SU-DHL-6 (cell line): ENCODE measurements around the gene PMP22.

ENCODE experiments used
- H2AFZ ChIP-seq: fragments of 200-600 bp; sonication (generic); 2 replicates; pipeline ENCODE4 v1.6.1; 2014; ENCODE audit warnings: low read depth, mild to moderate bottlenecking, moderate library complexity, mixed read lengths, antibody characterized with exemption, low read length; ENCODE audit not compliant: severe bottlenecking
- H3F3A ChIP-seq: fragments of 200-600 bp; shearing (Covaris generic); 2 replicates; pipeline ENCODE4 v1.6.0; 2016; ENCODE audit warnings: antibody characterized with exemption, mild to moderate bottlenecking; ENCODE audit not compliant: insufficient read depth
- H3K27ac ChIP-seq: fragments of 200-600 bp; sonication (generic); 2 replicates; pipeline ENCODE4 v1.5.1; 2016; ENCODE audit warnings: low read depth, mild to moderate bottlenecking, low read length, moderate library complexity, mixed read lengths
- H3K27me3 ChIP-seq: fragments of 200-600 bp; sonication (generic), shearing (Covaris generic); 2 replicates; pipeline ENCODE4 v1.6.0; 2014; ENCODE audit warnings: mild to moderate bottlenecking, low read length
- H3K36me3 ChIP-seq: fragments of 200-600 bp; sonication (generic); 2 replicates; pipeline ENCODE4 v1.6.1; 2014; ENCODE audit warnings: mild to moderate bottlenecking, low read length, mixed read lengths
- H3K4me2 ChIP-seq: fragments of 300-600, 200-600 bp; shearing (Covaris generic), sonication (generic); 2 replicates; pipeline ENCODE4 v1.6.0; 2014; ENCODE audit warnings: low read length, low read depth, mild to moderate bottlenecking; ENCODE audit not compliant: poor library complexity, severe bottlenecking
- H3K4me3 ChIP-seq: fragments of 200-600 bp; sonication (generic); 2 replicates; pipeline ENCODE4 v1.5.1; 2014; ENCODE audit warnings: antibody characterized with exemption, low read length, mild to moderate bottlenecking, mixed read lengths; ENCODE audit not compliant: insufficient read depth, poor library complexity, severe bottlenecking
- H3K79me2 ChIP-seq: fragments of 200-600 bp; sonication (generic); 2 replicates; pipeline ENCODE4 v1.6.1; 2014; ENCODE audit warnings: mild to moderate bottlenecking, low read length, moderate library complexity; ENCODE audit not compliant: insufficient read depth
- H3K9ac ChIP-seq: fragments of 200-600 bp; sonication (generic); 2 replicates; pipeline ENCODE4 v1.7.0; 2014; ENCODE audit warnings: mild to moderate bottlenecking, low read length
- H3K9me2 ChIP-seq: fragments of 200-600 bp; sonication (generic); replicated peaks from 2 replicates; pipeline ENCODE4 v1.6.1; 2014; ENCODE audit warnings: low read length; ENCODE audit not compliant: insufficient read depth
- H3K9me3 ChIP-seq: fragments of 200-600 bp; sonication (generic); 2 replicates; pipeline ENCODE4 v1.6.1; 2014; ENCODE audit warnings: low read length, mixed read lengths; ENCODE audit not compliant: insufficient read depth
- H4K20me1 ChIP-seq: fragments of 200-600 bp; sonication (generic); 2 replicates; pipeline ENCODE4 v1.6.1; 2014; ENCODE audit warnings: low read depth, mild to moderate bottlenecking, antibody characterized with exemption, low read length, moderate library complexity, mixed read lengths
- CTCF ChIP-seq: fragments of 200-600 bp; sonication (generic); IDR thresholded peaks from one replicate; pipeline ENCODE4 v1.5.1; 2017; ENCODE audit warnings: antibody characterized with exemption, mild to moderate bottlenecking, low read length, moderate library complexity; ENCODE audit not compliant: insufficient read depth, poor library complexity, severe bottlenecking
- EZH2phosphoT487 ChIP-seq: fragments of 200-600 bp; sonication (generic), shearing (Covaris generic); conservative IDR thresholded peaks from 2 replicates; pipeline ENCODE4 v1.6.1; 2018; ENCODE audit warnings: mild to moderate bottlenecking, antibody characterized with exemption, low read length, moderate library complexity, mixed read lengths

The PMP22 gene

GRCh38 chr17:15265131-15265530 is at the start of gene PMP22:
TSS of gene PMP22 (minus strand) at chr17:15265326. CDS start at chr17:15260727, 4,599 bp downstream.
- H3K9ac ChIP-seq = no peak within 1 kb of the TSS
- no peaks in the 10 kb centered on the region for H3K9me3 ChIP-seq
- no peak within 1 kb of the TSS for H3K4me2 ChIP-seq
- no peaks in the 10 kb centered on the region for H3K27me3 ChIP-seq
- TF ChIP-seq CTCF (no peak), EZH2phosphoT487 (no peak)
- H3K4me3 ChIP-seq = no peak within 1 kb of the TSS
- H3K27ac ChIP-seq = no peak within 1 kb of the TSS
- H3F3A ChIP-seq = no peaks in the 10 kb centered on the region
- H2AFZ ChIP-seq = no peak within 1 kb of the TSS
- no peaks in the 10 kb centered on the region for H3K9me2 ChIP-seq
- no peaks in the 10 kb centered on the region for H4K20me1 ChIP-seq
- no peaks in the 10 kb centered on the region for H3K79me2 ChIP-seq
- no peaks in the 10 kb centered on the region for H3K36me3 ChIP-seq

- no peaks in the 10 kb centered on the region for H3K9me3 ChIP-seq
- H3K27ac ChIP-seq = no peak overlapping the region
- H3F3A ChIP-seq = no peaks in the 10 kb centered on the region
- H3K36me3 ChIP-seq = no peaks in the 10 kb centered on the region
- TF ChIP-seq CTCF (no peak), EZH2phosphoT487 (no peak)
- no peaks in the 10 kb centered on the region for H3K9me2 ChIP-seq
- H3K4me3 ChIP-seq = no peak overlapping the region
- no peaks in the 10 kb centered on the region for H4K20me1 ChIP-seq
- no peak overlapping the region for H2AFZ ChIP-seq
- no peaks in the 10 kb centered on the region for H3K79me2 ChIP-seq
- no peak overlapping the region for H3K9ac ChIP-seq
- no peak overlapping the region for H3K4me2 ChIP-seq
- H3K27me3 ChIP-seq = no peaks in the 10 kb centered on the region
These were observed 46.9 kb upstream of the PMP22 start for GRCh38 chr17:15311996-15312395.

- Histone ChIP-seq H3F3A (no peaks in the 10 kb centered on the region), H3K4me3 (no peak overlapping the region), H3K27me3 (no peaks in the 10 kb centered on the region), H4K20me1 (no peaks in the 10 kb centered on the region), H3K4me2 (no peak overlapping the region), H2AFZ (no peak overlapping the region), H3K79me2 (no peaks in the 10 kb centered on the region), H3K27ac (no peak overlapping the region), H3K9me2 (no peaks in the 10 kb centered on the region), H3K9ac (no peak overlapping the region), H3K9me3 (no peaks in the 10 kb centered on the region), H3K36me3 (no peaks in the 10 kb centered on the region)
- TF ChIP-seq EZH2phosphoT487 (no peak), CTCF (no peak)
These were observed 44.7 kb upstream of the PMP22 start for GRCh38 chr17:15309793-15310192.
